ENCODE data around the gene TAS2R38. TPM values are rescaled to one million over a fixed set of nuclear protein-coding genes. Genes with fewer than 3 reads are reported as not detected.
"Not testable (repeated sequence)": the region's sequence is repeated elsewhere in the genome, so short reads cannot be mapped to it uniquely, and the experiment has no call there.

Gene TAS2R38
- total RNA-seq, 2 donors from 2014 or later = not detected

DNA sequence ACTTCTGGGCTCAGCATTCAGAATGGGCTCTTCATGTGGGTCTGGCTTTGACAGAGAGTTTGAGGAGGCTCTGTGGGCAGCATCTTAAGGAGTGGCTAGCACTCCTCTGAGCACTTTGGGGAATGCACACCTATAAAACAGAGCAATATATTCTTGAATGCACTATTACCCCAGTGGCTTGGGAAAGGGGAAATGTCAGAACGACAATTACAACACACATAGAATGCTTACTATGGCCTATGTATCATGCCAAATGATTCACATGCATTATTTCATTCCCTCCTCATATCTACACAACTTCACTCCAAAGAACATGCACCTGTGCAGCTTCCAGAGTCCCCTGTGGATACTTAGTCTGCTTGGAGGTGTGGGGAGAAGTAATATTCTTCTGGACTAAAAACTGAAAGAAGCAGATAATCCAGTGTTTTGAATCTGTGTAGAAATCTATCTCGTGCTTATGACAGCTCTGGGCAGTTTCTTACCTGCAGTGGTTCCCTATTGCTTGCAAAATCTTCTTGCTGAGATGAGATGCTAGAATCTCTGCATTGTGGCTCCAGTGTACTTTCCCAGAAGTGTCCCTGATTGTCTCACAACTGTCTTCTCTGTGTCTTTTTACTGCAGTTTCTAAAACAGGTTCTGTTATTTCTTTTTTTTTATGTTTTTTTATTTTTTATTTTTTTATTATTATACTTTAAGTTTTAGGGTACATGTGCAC, 16.6 kb upstream of the TAS2R38 start:
- no peak overlapping the region for H3K9ac ChIP-seq (ENCODE audit: extremely low read depth, low read length, poor library complexity, severe bottlenecking)
- Mint-ChIP-seq H3K36me3 (ENCODE audit: low read depth) (peaks cover 2% of the 10 kb centered on the region), H3K27ac (no peak overlapping the region), H3K9me3 (peaks cover 14% of the 10 kb centered on the region), H3K27me3 (ENCODE audit: insufficient read depth) (peaks cover 4% of the 10 kb centered on the region), H3K4me1 (peaks cover 13% of the 10 kb centered on the region), H3K4me3 (no peak overlapping the region)
- no peaks in the 10 kb centered on the region for H3K9me3 ChIP-seq (ENCODE audit: control insufficient read depth, low read length)
- H3K36me3 ChIP-seq (ENCODE audit: control insufficient read depth, insufficient read depth, low read length) = no peaks in the 10 kb centered on the region
- WGBS, 2 experiments (ENCODE audit: insufficient coverage in 1 of 2, insufficient read length in 1 of 2) = 98 to 100% methylated on average over 1 to 2 of the region's 2 CpGs
- no peak for DNase-seq
- no peak overlapping the region for H3K27ac ChIP-seq (ENCODE audit: low read depth, low read length)
- H3K4me3 ChIP-seq (ENCODE audit: low read length) = no peak overlapping the region
- no peaks in the 10 kb centered on the region for H3K4me1 ChIP-seq (ENCODE audit: control insufficient read depth, insufficient read depth, low read length)
- peaks cover 5% of the 10 kb centered on the region for H3K27me3 ChIP-seq (ENCODE audit: control insufficient read depth, insufficient read depth, low read length, poor library complexity, severe bottlenecking)
- TF ChIP-seq, protein P1, sequence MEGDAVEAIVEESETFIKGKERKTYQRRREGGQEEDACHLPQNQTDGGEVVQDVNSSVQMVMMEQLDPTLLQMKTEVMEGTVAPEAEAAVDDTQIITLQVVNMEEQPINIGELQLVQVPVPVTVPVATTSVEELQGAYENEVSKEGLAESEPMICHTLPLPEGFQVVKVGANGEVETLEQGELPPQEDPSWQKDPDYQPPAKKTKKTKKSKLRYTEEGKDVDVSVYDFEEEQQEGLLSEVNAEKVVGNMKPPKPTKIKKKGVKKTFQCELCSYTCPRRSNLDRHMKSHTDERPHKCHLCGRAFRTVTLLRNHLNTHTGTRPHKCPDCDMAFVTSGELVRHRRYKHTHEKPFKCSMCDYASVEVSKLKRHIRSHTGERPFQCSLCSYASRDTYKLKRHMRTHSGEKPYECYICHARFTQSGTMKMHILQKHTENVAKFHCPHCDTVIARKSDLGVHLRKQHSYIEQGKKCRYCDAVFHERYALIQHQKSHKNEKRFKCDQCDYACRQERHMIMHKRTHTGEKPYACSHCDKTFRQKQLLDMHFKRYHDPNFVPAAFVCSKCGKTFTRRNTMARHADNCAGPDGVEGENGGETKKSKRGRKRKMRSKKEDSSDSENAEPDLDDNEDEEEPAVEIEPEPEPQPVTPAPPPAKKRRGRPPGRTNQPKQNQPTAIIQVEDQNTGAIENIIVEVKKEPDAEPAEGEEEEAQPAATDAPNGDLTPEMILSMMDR (conservative IDR thresholded peaks at IDR 0.05) = no peak

DNA sequence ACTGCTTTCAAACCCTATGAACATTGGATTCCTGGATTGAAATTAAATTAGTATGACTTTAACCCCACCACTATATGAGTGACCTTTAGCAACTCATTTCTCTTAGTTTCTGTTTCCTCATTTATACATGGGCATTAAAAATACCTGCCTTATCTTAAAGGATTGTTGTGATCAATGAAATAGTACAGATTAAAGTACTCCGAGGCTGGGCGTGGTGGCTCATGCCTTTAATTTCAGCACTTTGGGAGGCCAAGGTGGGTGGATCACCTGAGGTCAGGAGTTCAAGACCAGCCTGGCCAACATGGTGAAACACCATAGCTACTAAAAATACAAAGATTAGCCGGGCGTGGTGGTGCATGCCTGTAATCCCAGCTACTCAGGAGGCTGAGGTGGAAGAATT, 14.2 kb upstream of the TAS2R38 start:
- peaks cover 15% of the 10 kb centered on the region for H3K9me3 Mint-ChIP-seq
- H3K4me1 Mint-ChIP-seq; H3K27me3 Mint-ChIP-seq (ENCODE audit: insufficient read depth); DNase-seq; H3K27me3 ChIP-seq (ENCODE audit: control insufficient read depth, insufficient read depth, low read length, poor library complexity, severe bottlenecking); H3K4me3 Mint-ChIP-seq; H3K9me3 ChIP-seq (ENCODE audit: control insufficient read depth, low read length); H3K27ac ChIP-seq (ENCODE audit: low read depth, low read length); H3K27ac Mint-ChIP-seq; H3K4me1 ChIP-seq (ENCODE audit: control insufficient read depth, insufficient read depth, low read length); H3K9ac ChIP-seq (ENCODE audit: extremely low read depth, low read length, poor library complexity, severe bottlenecking); H3K4me3 ChIP-seq (ENCODE audit: low read length); H3K36me3 Mint-ChIP-seq (ENCODE audit: low read depth); H3K36me3 ChIP-seq (ENCODE audit: control insufficient read depth, insufficient read depth, low read length): not testable (repeated sequence)
- WGBS, 2 experiments (ENCODE audit: insufficient coverage in 1 of 2, insufficient read length in 1 of 2) = 98 to 100% methylated on average over 2 to 4 of the region's 4 CpGs

DNA sequence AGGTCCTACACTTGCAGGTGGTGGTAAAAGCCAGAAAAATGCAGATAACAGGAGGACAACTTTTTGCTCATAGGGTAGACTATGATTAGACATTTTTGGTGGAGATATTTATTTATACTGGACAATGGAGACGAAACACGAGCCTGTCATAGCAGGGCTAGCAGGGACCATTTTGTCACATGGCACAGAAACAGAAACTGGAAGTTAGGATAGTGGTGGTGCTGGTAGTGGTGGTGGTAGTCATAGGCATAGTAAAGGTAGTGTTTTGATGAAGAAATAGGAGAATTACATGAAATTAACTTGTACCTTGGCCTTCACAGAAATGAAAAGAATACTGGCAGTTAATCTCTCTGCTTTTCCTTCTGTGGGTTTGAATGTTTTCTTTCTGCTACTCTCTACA, 13.3 kb upstream of the TAS2R38 start:
- Histone ChIP-seq H3K27me3 (ENCODE audit: control insufficient read depth, insufficient read depth, low read length, poor library complexity, severe bottlenecking) (peaks cover 5% of the 10 kb centered on the region), H3K4me3 (ENCODE audit: low read length) (no peak overlapping the region), H3K36me3 (ENCODE audit: control insufficient read depth, insufficient read depth, low read length) (no peaks in the 10 kb centered on the region), H3K4me1 (ENCODE audit: control insufficient read depth, insufficient read depth, low read length) (no peaks in the 10 kb centered on the region), H3K9ac (ENCODE audit: extremely low read depth, low read length, poor library complexity, severe bottlenecking) (no peak overlapping the region), H3K9me3 (ENCODE audit: control insufficient read depth, low read length) (no peaks in the 10 kb centered on the region), H3K27ac (ENCODE audit: low read depth, low read length) (no peak overlapping the region)
- peaks cover 15% of the 10 kb centered on the region for H3K9me3 Mint-ChIP-seq
- H3K4me1 Mint-ChIP-seq = no peaks in the 10 kb centered on the region
- H3K36me3 Mint-ChIP-seq (ENCODE audit: low read depth) = peaks cover 2% of the 10 kb centered on the region
- no peak overlapping the region for H3K27ac Mint-ChIP-seq
- no peak overlapping the region for H3K4me3 Mint-ChIP-seq
- TF ChIP-seq, protein P1 (conservative IDR thresholded peaks at IDR 0.05) = no peak
- peaks cover 4% of the 10 kb centered on the region for H3K27me3 Mint-ChIP-seq (ENCODE audit: insufficient read depth)
- DNase-seq = no peak
- WGBS, 2 experiments (ENCODE audit: insufficient coverage in 1 of 2, insufficient read length in 1 of 2) = 92 to 100% methylated on average over 2 of the region's 2 CpGs

DNA sequence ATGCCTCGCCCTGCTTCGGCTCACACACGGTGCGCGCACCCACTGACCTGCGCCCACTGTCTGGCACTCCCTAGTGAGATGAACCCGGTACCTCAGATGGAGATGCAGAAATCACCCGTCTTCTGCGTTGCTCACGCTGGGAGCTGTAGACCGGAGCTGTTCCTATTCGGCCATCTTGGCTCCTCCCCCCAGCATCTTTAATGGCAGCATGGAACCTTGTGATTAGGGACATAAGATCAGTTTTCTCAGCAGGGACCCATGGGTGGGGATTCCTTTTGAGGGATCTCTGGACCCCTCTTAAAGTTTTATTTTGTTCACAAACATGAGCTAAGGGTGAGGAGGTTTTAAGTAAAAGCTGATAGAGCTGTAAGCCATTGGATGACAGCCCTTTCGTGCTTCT, 12.4 kb upstream of the TAS2R38 start:
- not testable (repeated sequence) for H3K4me1 Mint-ChIP-seq; H3K36me3 ChIP-seq (ENCODE audit: control insufficient read depth, insufficient read depth, low read length); DNase-seq; H3K27me3 ChIP-seq (ENCODE audit: control insufficient read depth, insufficient read depth, low read length, poor library complexity, severe bottlenecking); H3K27me3 Mint-ChIP-seq (ENCODE audit: insufficient read depth); H3K27ac ChIP-seq (ENCODE audit: low read depth, low read length); H3K36me3 Mint-ChIP-seq (ENCODE audit: low read depth); H3K4me1 ChIP-seq (ENCODE audit: control insufficient read depth, insufficient read depth, low read length); H3K9ac ChIP-seq (ENCODE audit: extremely low read depth, low read length, poor library complexity, severe bottlenecking); H3K9me3 ChIP-seq (ENCODE audit: control insufficient read depth, low read length); H3K4me3 ChIP-seq (ENCODE audit: low read length)
- Mint-ChIP-seq H3K27ac (peak overlapping the region; percentile 55), H3K9me3 (peaks cover 17% of the 10 kb centered on the region), H3K4me3 (peak overlapping the region; percentile 43)
- WGBS, 2 experiments (ENCODE audit: insufficient coverage in 1 of 2, insufficient read length in 1 of 2) = 88 to 100% methylated on average over 1 to 13 of the region's 13 CpGs
